Activated CD4-positive, alpha-beta T cell treated with anti-CD3 and anti-CD28 coated beads for 24 hours (primary cell): ENCODE data around the gene ZNF714.

Experiments
- DNase-seq, 2 donors: peaks; one replicate each; pipeline ENCODE4 v3.0.0-alpha.2; 2020; ENCODE audit warnings: low read depth in 2 of 2

Gene ZNF714

DNA sequence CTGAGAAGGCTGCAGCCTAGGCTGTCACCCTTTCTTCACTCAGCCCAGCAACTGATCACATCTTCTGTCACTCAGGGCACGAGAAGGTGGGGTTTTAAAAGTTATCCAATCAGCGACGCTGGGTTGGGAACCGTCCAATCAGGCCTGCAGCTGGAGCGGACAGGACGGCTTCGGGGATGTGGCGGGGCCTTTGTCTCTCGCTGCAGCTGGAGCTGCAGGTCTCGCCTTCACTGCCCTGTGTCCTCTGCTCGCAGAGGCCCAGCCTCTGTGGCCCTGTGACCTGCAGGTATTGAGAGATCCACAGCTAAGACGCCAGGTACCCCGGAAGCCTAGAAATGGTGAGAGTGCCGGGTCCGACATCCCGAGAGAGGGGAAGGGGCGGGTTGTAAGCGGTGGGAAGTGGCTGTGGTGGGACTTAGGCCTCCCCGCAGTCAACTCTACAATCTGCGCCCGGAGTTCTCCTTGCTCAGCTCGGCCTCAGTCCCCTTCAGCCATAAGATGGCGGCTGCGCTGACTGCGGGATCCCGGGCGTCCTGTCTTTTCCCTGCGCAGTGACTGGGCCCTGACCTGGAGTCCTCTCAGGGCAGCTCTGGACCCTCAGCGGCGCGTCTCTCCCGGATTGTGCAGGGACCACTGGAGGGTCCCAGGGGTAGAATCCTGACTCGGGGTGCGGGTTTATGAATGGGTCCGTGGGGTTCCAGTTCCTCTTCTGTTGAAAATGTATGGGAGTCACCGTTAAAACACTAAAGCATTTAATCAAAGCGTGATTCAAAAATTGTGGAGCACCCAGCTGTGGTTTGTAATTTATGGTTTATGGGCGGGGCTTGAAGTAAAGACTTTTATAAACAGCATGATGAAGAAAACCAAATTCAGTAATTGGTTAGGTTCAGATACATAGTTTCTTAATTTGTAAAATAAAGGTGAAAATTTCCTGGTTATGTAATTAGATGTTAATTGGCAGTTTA, at the start of gene ZNF714:
Gene ZNF714 (plus strand): TSS at position 193 of the 965 bp plus-strand sequence. CDS start 16,066 bp downstream, outside the sequence.
- DNase-seq: peak; percentile 60 to 69

- DNase-seq: no peak
Observed at GRCh38 chr19:21045028-21045427, 37.0 kb upstream of the ZNF714 start.

DNA sequence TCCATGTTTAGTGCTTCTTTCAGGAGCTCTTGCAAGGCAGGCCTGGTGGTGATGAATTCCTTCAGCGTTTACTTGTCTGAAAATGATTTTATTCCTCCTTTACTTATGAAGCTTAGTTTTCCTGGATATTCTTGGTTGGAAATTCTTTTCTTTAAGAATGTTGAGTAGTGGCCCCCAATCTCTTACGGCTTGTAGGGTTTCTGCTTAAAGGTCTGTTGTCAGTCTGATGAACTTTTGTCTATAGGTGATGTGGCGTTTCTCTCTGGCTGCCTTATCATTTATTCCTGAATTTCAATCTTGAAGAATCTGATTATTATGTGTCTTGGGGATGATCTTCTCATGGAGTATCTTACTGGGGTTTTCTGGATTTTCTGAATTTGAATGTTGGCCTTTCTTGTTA, 35.5 kb upstream of the ZNF714 start:
- no peak for DNase-seq

DNA sequence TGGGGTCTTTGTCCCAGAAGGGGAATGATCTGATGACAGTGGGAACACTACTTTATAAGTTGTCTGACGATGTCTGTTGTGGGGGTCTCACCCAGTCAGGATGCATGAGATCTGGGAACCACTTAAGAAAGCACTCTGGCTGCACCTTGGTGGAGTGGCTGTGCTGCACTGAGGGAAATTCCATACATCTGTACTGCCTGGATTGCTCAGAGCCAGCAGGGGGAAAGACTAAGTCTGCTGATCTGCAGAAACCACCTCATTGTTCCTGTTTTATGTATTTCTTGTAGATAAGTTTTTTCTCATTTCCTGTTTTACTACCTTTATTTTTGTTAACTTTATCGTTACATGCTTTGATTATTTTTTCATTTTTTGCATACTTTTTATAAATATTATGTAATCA, 34.3 kb upstream of the ZNF714 start:
- DNase-seq: no peak

DNA sequence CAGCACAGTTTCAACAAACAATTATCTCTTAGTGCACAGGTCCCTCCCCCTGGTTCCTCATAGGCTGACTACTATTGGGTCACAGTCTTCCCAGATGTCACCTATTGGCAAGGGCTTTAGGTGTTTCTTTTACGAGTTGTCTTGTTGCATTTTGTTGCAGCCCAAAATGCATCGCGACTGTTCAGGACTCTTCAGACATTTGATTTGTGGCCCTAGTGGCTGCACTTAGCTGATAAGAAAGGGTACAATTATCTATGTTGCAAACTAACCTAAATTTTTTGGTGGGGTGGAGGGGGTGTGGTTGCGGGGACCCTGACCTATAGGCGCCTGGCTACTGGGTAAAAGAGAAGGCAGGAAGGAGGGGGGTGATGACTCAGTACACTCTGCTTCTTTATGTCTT, 29.1 kb upstream of the ZNF714 start:
- no peak for DNase-seq

GRCh38 chr19:21065336-21065735, 16.7 kb upstream of the ZNF714 start:
- DNase-seq: no peak

DNA sequence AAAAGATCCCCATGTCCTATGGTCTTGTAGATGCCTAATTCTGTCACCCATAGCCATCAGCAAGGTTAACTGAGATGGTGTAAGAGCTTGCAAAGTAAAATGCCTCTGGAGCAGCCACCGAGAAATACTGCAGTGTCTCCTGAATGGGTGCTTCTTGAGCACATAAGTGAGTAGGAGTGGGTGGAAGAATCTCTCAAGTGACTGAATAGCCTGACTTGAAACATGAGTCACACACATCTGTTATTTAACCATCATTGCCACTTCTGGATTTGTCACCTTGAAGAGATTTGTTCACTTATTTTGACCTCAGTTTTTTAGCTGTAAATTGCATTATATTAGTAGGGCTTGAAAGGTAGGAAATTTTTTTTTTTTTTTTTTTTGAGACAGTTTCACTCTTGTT, 2.3 kb downstream of the ZNF714 start:
- DNase-seq: no peak

GRCh38 chr19:21087871-21088270, 5.9 kb downstream of the ZNF714 start:
- DNase-seq: no peak

GRCh38 chr19:21092109-21092508, 10.1 kb downstream of the ZNF714 start:
- DNase-seq: no peak

GRCh38 chr19:21094347-21095025, 12.5 kb downstream of the ZNF714 start:
- DNase-seq: no peak

- DNase-seq: no peak
Observed at GRCh38 chr19:21098291-21098690, 16.3 kb downstream of the ZNF714 start.

GRCh38 chr19:21101521-21102242, 19.7 kb downstream of the ZNF714 start:
- no peak for DNase-seq

GRCh38 chr19:21109116-21109515, 27.1 kb downstream of the ZNF714 start:
- no peak for DNase-seq

DNA sequence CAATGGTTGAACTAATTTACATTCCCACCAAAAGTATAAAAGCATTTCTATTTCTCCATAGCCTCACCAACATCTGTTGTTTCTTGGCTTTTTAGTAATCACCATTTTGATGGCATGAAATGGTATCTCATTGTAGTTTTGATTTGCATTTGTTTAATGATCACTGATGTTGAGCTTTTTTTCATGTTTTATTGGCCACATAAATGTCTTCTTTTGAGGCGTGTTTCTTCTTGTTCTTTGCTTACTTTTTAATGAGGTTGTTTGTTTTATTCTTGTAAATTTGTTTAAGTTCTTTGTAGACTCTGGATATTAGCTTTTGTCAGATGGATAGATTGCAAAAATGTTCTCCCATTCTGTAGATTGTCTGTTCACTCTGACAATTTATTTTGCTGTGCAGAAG, 28.2 kb downstream of the ZNF714 start:
- no peak for DNase-seq

DNA sequence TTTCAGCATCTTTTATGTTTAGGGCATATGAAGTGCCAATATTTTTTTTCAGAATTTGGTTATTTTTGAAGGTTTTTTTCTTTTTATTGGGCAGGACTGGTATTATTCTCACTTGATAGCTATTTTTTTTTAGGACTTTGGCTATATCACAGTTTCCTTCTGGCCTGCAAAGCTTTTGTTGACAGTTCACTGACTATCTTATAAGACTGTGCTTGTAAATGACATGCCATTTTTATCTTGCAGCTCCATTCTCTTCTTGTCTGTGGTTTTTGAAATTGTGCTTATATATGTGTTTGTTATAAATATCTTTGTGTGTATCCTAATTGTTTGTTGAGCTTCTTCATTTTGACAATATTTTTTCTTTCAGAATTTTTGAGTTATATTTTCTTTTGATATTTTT, 33.4 kb downstream of the ZNF714 start:
- DNase-seq: no peak

- no peak for DNase-seq
Observed at GRCh38 chr19:21117041-21117907, 35.3 kb downstream of the ZNF714 start.

DNA sequence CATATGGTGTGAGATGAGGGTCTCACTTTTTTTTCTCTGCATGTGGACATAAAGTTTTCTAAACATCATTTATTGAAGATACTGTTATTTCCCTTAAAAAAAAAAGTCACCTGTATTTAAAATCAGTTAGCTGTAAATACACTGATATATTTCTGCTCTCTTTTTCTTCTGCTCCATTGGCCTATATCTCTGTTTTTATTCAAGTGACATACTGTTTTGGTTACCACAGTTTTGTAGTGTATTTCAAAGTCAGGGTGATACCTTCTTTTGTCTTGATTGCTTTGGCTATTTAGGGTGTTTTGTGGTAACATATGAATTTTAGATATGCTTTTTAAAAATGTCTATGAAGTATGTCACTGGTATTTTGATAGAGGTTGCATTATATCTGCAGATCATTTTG, 44.1 kb downstream of the ZNF714 start:
- no peak for DNase-seq

DNA sequence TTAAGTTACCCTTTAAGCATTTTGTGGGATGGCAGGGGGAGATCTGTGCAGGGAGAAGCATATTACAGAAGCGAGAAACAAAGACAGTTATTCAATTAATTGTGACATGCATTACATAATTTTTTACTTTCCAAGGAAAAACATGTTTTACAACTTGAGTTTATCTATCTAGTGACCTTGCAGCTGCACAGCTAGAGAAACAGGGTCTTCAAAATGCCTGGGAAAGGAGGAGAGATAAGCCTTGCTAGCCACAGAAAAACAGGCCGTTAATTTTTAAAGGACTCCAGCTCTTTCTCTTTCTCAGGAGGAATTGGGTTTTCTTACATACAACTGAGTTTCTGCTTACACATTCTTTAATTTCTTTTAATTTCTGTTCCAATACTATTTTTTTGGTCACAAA, 45.0 kb downstream of the ZNF714 start:
- no peak for DNase-seq

DNA sequence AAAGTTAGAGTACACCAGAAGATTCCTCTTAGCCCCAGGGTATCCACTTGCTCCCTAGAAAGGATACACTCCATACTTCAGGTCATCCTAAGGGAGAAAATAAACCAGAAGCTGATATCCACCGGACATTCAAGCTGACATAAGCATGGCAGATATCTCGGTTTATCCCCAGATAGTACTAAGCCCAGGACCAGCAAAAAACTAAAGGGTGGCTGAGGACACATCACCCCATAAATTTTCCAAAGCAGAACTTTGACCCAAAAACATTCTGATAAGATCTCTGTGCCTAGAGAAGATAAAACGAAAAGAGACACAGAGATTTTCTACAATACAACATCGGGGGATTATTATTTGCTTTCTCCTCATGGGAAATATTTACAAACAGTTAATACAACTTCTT, 45.9 kb downstream of the ZNF714 start:
- no peak for DNase-seq

GRCh38 chr19:21128901-21129698, 47.1 kb downstream of the ZNF714 start:
- no peak for DNase-seq
